Heart right ventricle (tissue), 16 donors: ENCODE results near the gene LMNTD2. TPM values are rescaled to one million over a fixed set of nuclear protein-coding genes. Genes with fewer than 3 reads are reported as not detected.
A peak's percentile ranks its signal among the peaks of the same experiment; 100 is the strongest.

Source experiments
- ATAC-seq, 8 donors: fragments of 200-7000 bp; cut with Tn5 transposase; one replicate each; pipeline ENCODE4 v1.9.1; 2020; ENCODE audit warnings: mild to moderate bottlenecking in 8 of 8, moderate library complexity in 8 of 8, moderate number of reproducible peaks in 1 of 8
- DNase-seq, 2 donors: peaks; one replicate each; pipeline ENCODE4 v3.0.0-alpha.2; 2020
- H3K27ac ChIP-seq, 10 donors: fragments of 200-600 bp; sonication (generic) in 2 of 10; one replicate each; pipeline versions ENCODE4 v1.5.0 to v1.8.0; 2020 to 2022; ENCODE audit warnings: mild to moderate bottlenecking in 3 of 10
- H3K27me3 ChIP-seq, 7 donors: fragments of 200-600 bp; one replicate each; pipeline ENCODE4 v1.8.0; 2021 to 2022; ENCODE audit warnings: mild to moderate bottlenecking in 2 of 7
- H3K36me3 ChIP-seq, 9 donors: fragments of 200-600 bp; sonication (generic) in 1 of 9; one replicate each; pipeline versions ENCODE4 v1.5.0 to v1.8.0; 2020 to 2022; ENCODE audit warnings: mild to moderate bottlenecking in 2 of 9
- H3K4me1 ChIP-seq, 9 donors: fragments of 200-600 bp; sonication (generic) in 1 of 9; one replicate each; pipeline versions ENCODE4 v1.5.0 to v1.8.0; 2020 to 2022; ENCODE audit warnings: mild to moderate bottlenecking in 4 of 9
- H3K4me3 ChIP-seq, 10 donors: fragments of 200-600 bp; sonication (generic) in 2 of 10; one replicate each; pipeline versions ENCODE4 v1.5.0 to v1.8.0; 2020 to 2022; ENCODE audit warnings: mild to moderate bottlenecking in 7 of 10, moderate library complexity in 2 of 10
- H3K9me3 ChIP-seq, 11 donors: fragments of 200-600 bp in 10 of 11; sonication (generic) in 2 of 11; one replicate each; pipeline versions ENCODE4 v1.5.0 to v1.8.0; 2013 to 2022; ENCODE audit warnings: mild to moderate bottlenecking in 2 of 11, control low read depth in 1 of 11, moderate library complexity in 1 of 11
- CTCF ChIP-seq, 9 donors: fragments of 200-600 bp; sonication (generic) in 2 of 9; IDR thresholded peaks; one replicate each; pipeline versions ENCODE4 v1.5.0 to v1.8.0; 2021 to 2022; ENCODE audit warnings: antibody characterized with exemption in 9 of 9, mild to moderate bottlenecking in 5 of 9, moderate library complexity in 1 of 9
- WGBS, 2 donors: extraction: QIAGEN DNeasy Blood & Tissue Kit; methylation state at CpG; one replicate each; pipeline ENCODE4 v1.1.7; 2013; ENCODE audit warnings: inconsistent platforms in 1 of 2; 5-methylcytosine and 5-hydroxymethylcytosine counted together
- intact Hi-C, 10 donors: fragments of 100-400 bp; cut with DNase I; formaldehyde crosslinking; loops; one replicate each; pipeline versions ENCODE4 v1.11.1 to v1.14.2; 2022
- polyA plus RNA-seq, 2 donors: library from polyadenylated mRNA; stranded (reverse); fragments of 200-250 nt; gene quantifications; one replicate each; pipeline ENCODE4 v1.2.3, GENCODE V29; 2013
- total RNA-seq, 10 donors: library from RNA; stranded (reverse); fragmentation: NEBNext Ultra II Directional in 3 of 10; extraction: Animal tissue kit (Norgen Biotek cat#: 25700) in 3 of 10; gene quantifications; one replicate each; pipeline versions ENCODE4 v1.2.1 to v1.2.4, GENCODE V29; 2021 to 2023
- donor health status: Arrhythmogenic right ventricular cardiomyopathy.
- donor health status: ischemic (EF 13 %, LVEDD 7.1; RV severe dilation, severe dysfunction).
- donor health status: healthy with polysubstance abuse.
- donor health status: DM: no; HTN: yes; CAD: no.
- donor health status: DM: no; HTN: no; CAD: no.
- donor health status: ischemic (EF 25% LVEDD 6.9; RV normal size, moderate dysfunction).
- donor health status: ischemic (EF 25% LVEDD 5.7; RV mildly dilated, moderate dysfunction).
- donor health status: healthy.
- donor health status: DM: yes; HTN: yes; CAD: no.
- donor health status: Ischemic cardiomyopathy.
- donor health status: ischemic (EF 35%, LVEDD 5.7; RV mildly dilated, moderate dysfunction).
- donor health status: nonischemic (EF 11% LVEDD 7.7; RV severe dilation, severe dysfunction).
- donor health status: DM: yes; HTN: yes; CAD: no.
- donor health status: PGD.
- donor health status: ischemic (EF 29% LVEDD 5.4; RV normal size, mild dysfunction).
- donor health status: nonischemic (EF 23%, LVEDD 6.1; RV moderate dilation, normal function).

The LMNTD2 gene
- total and polyA plus RNA-seq, 12 donors, result 0.30 to 1.4 (median 0.45) TPM; not detected in 2

GRCh38 chr11:605286-606129, 45.0 kb upstream of the LMNTD2 start:
- no peak for TF ChIP-seq CTCF (IDR thresholded peaks at IDR 0.05)
- peak in 2 of 8 donors; percentile 1 to 6 for ATAC-seq
- Histone ChIP-seq H3K36me3 (peaks cover 4 to 100% (median 67%) of the 10 kb centered on the region in 9 donors), H3K27me3 (no peaks in the 10 kb centered on the region), H3K4me1 (peaks cover 0 to 23% (median 13%) of the 10 kb centered on the region in 9 donors), H3K4me3 (no peak overlapping the region), H3K27ac (peak overlapping the region in 8 of 10 donors; percentile 36 to 66 (median 45)), H3K9me3 (no peaks in the 10 kb centered on the region)
- intact Hi-C loops, result loop anchor here in 1 of 10 donors (1.0 kb wide), 1 partner anchor 34 kb away; no protein-coding TSS in a partner anchor
- 91 to 92% methylated on average over 33 of the region's 33 CpGs for WGBS, 2 donors
- DNase-seq, result no peak

GRCh38 chr11:603154-603553, 42.6 kb upstream of the LMNTD2 start:
- ATAC-seq, result no peak
- no peak for DNase-seq
- Histone ChIP-seq H3K36me3 (peaks cover 0 to 100% (median 69%) of the 10 kb centered on the region in 9 donors), H3K27me3 (no peaks in the 10 kb centered on the region), H3K4me3 (no peak overlapping the region), H3K27ac (no peak overlapping the region), H3K9me3 (no peaks in the 10 kb centered on the region), H3K4me1 (peaks cover 0 to 12% (median 6%) of the 10 kb centered on the region in 9 donors)
- intact Hi-C loops, result no loop called here
- TF ChIP-seq CTCF (IDR thresholded peaks at IDR 0.05), result no peak
- 89 to 92% methylated on average over 13 of the region's 13 CpGs for WGBS, 2 donors

GRCh38 chr11:601573-602245, 41.2 kb upstream of the LMNTD2 start:
- Histone ChIP-seq H3K4me1 (peaks cover 0 to 6% (median 4%) of the 10 kb centered on the region in 9 donors), H3K36me3 (peaks cover 4 to 100% (median 69%) of the 10 kb centered on the region in 9 donors), H3K27ac (no peak overlapping the region), H3K27me3 (no peaks in the 10 kb centered on the region), H3K4me3 (no peak overlapping the region), H3K9me3 (no peaks in the 10 kb centered on the region)
- intact Hi-C loops, result no loop called here
- 93 to 94% methylated on average over 23 of the region's 23 CpGs for WGBS, 2 donors
- no peak for ATAC-seq
- TF ChIP-seq CTCF (IDR thresholded peaks at IDR 0.05), result no peak
- DNase-seq, result no peak

- Histone ChIP-seq H3K27me3 (no peaks in the 10 kb centered on the region), H3K36me3 (peaks cover 4 to 100% (median 64%) of the 10 kb centered on the region in 9 donors), H3K4me3 (no peak overlapping the region), H3K4me1 (no peaks in the 10 kb centered on the region), H3K9me3 (no peaks in the 10 kb centered on the region), H3K27ac (no peak overlapping the region)
- WGBS, 2 donors, result 92 to 94% methylated on average over 28 to 30 of the region's 30 CpGs
- ATAC-seq (peak in 2 of 8 donors; percentile 7 to 24), DNase-seq (no peak)
- intact Hi-C loops, result no loop called here
- TF ChIP-seq CTCF (IDR thresholded peaks at IDR 0.05), result no peak
Measured at GRCh38 chr11:598005-598680, 37.6 kb upstream of the LMNTD2 start.
